A549 (cell line): ENCODE data around the gene REEP3. TPM values are rescaled to one million over a fixed set of nuclear protein-coding genes. Genes with fewer than 3 reads are reported as not detected.

Experiments used
- ATAC-seq, 2 experiments: fragments of 200-7000 bp in 1 of 2; fragments of >200 bp in 1 of 2; cut with Nextera tagmentation in 1 of 2; cut with Tn5 transposase in 1 of 2; 3 replicates each; pipeline versions ENCODE4 v1.8.0 to v1.9.1; 2018 to 2020; ENCODE audit warnings: mild to moderate bottlenecking in 1 of 2, moderate library complexity in 1 of 2
- CTCF ChIA-PET: fragments of 300-600 bp; sonication (Branson Sonifier 250); formaldehyde crosslinking; extraction: SDS; loops from one replicate; lab custom pipeline; 2021; ENCODE audit warnings: antibody characterized with exemption, inconsistent platforms; lab: Yijun Ruan, JAX
- POLR2A ChIA-PET: fragments of 350-600 bp; formaldehyde crosslinking; extraction: SDS; loops from one replicate; lab custom pipeline; 2021; ENCODE audit warnings: antibody characterized with exemption, inconsistent platforms; lab: Yijun Ruan, JAX
- DNase-seq, 2 experiments: peaks; one replicate each; pipeline versions ENCODE4 v3.0.0 to v3.0.0-alpha.2; 2011 to 2016; ENCODE audit warnings: low read depth in 1 of 2, low spot score in 1 of 2
- FAIRE-seq: peaks from 2 replicates; lab custom pipeline; 2011; peaks lifted over from hg19 to GRCh38; lab: Jason Lieb, UNC
- H3K27ac ChIP-seq, 2 experiments: fragments of >200 bp; sonication (Bioruptor Twin); formaldehyde crosslinking; 3 replicates each; pipeline ENCODE4 v1.5.1; 2016 to 2017
- H3K4me1 ChIP-seq: fragments of >200 bp; sonication (Bioruptor Twin); formaldehyde crosslinking; 3 replicates; pipeline ENCODE4 v1.6.1; 2016
- H3K4me2 ChIP-seq: fragments of >200 bp; sonication (Bioruptor Twin); formaldehyde crosslinking; 3 replicates; pipeline ENCODE4 v1.6.1; 2016
- H3K4me3 ChIP-seq: fragments of >200 bp; sonication (Bioruptor Twin); formaldehyde crosslinking; 3 replicates; pipeline ENCODE4 v1.5.1; 2016
- H3K9me3 ChIP-seq: fragments of >200 bp; sonication (Bioruptor Twin); formaldehyde crosslinking; 3 replicates; pipeline ENCODE4 v1.6.1; 2016
- ATOH8 ChIP-seq: fragments of 250-450 bp; sonication (Bioruptor Pico); IDR thresholded peaks from 2 replicates; pipeline ENCODE4 v1.5.0; 2020; ENCODE audit warnings: low read depth, mild to moderate bottlenecking, moderate library complexity
- BCL3 ChIP-seq: fragments of >200 bp; sonication (Bioruptor Twin); formaldehyde crosslinking; IDR thresholded peaks from 3 replicates; pipeline ENCODE4 v1.6.1; 2016
- CBX2 ChIP-seq: fragments of 200-600 bp; sonication (generic); IDR thresholded peaks from 2 replicates; pipeline ENCODE4 v1.6.1; 2016; ENCODE audit warnings: low read depth, mild to moderate bottlenecking, borderline replicate concordance
- CEBPB ChIP-seq, 2 experiments: fragments of >200 bp in 1 of 2; sonication (Bioruptor Twin) in 1 of 2; formaldehyde crosslinking in 1 of 2; IDR thresholded peaks; 2 replicates each; pipeline ENCODE4 v1.6.1; 2012 to 2016
- ESRRA ChIP-seq: fragments of 150-350 bp; IDR thresholded peaks from 2 replicates; pipeline ENCODE4 v1.6.1; 2014; ENCODE audit warnings: mild to moderate bottlenecking, low read length, borderline replicate concordance
- FOSB ChIP-seq: fragments of 250-450 bp; sonication (Bioruptor Pico); IDR thresholded peaks from 2 replicates; pipeline ENCODE4 v1.5.0; 2020; ENCODE audit warnings: mild to moderate bottlenecking, moderate library complexity
- FOXS1 ChIP-seq: fragments of 250-450 bp; sonication (Bioruptor Pico); IDR thresholded peaks from 2 replicates; pipeline ENCODE4 v1.5.0; 2020; ENCODE audit warnings: mild to moderate bottlenecking, moderate library complexity
- GATA3 ChIP-seq: IDR thresholded peaks from 2 replicates; pipeline ENCODE4 v1.6.1; 2012; ENCODE audit warnings: borderline replicate concordance
- HEYL ChIP-seq: fragments of 250-450 bp; sonication (Bioruptor Pico); IDR thresholded peaks from 2 replicates; pipeline ENCODE4 v1.8.0; 2021; ENCODE audit warnings: mild to moderate bottlenecking, moderate library complexity
- HOXA7 ChIP-seq: fragments of 250-450 bp; sonication (Bioruptor Pico); IDR thresholded peaks from 2 replicates; pipeline ENCODE4 v1.5.0; 2020; ENCODE audit warnings: mild to moderate bottlenecking, moderate library complexity
- KDM1A ChIP-seq: fragments of 200-600 bp; sonication (generic); IDR thresholded peaks from 2 replicates; pipeline ENCODE4 v1.6.1; 2016; ENCODE audit warnings: low read depth, mild to moderate bottlenecking
- KDM5A ChIP-seq: fragments of 200-600 bp; sonication (generic); IDR thresholded peaks from 2 replicates; pipeline ENCODE4 v1.6.1; 2016; ENCODE audit warnings: antibody characterized with exemption, mild to moderate bottlenecking
- MAX ChIP-seq: IDR thresholded peaks from 2 replicates; pipeline ENCODE4 v1.6.1; 2012
- MAZ ChIP-seq: fragments of 150-350 bp; IDR thresholded peaks from 2 replicates; pipeline ENCODE4 v1.6.1; 2014; ENCODE audit warnings: antibody characterized with exemption, low read depth, low read length, borderline replicate concordance
- NFE2L2 ChIP-seq: fragments of 150-350 bp; conservative IDR thresholded peaks from 2 replicates; pipeline ENCODE4 v1.6.1; 2014; ENCODE audit warnings: low read length
- PBX3 ChIP-seq: IDR thresholded peaks from 2 replicates; pipeline ENCODE4 v1.6.1; 2012
- POLR2A ChIP-seq: IDR thresholded peaks from 2 replicates; pipeline ENCODE4 v1.6.1; 2012; ENCODE audit warnings: mild to moderate bottlenecking, low read length
- RAD21 ChIP-seq, 2 experiments: fragments of >200 bp in 1 of 2; sonication (Bioruptor Twin) in 1 of 2; formaldehyde crosslinking in 1 of 2; IDR thresholded peaks in 1 of 2; conservative IDR thresholded peaks in 1 of 2; 2 replicates in 1 of 2; 3 replicates in 1 of 2; pipeline ENCODE4 v1.6.1; 2012 to 2018; ENCODE audit warnings: inconsistent platforms in 1 of 2
- RCOR1 ChIP-seq: fragments of 150-350 bp; IDR thresholded peaks from 2 replicates; pipeline ENCODE4 v1.6.1; 2014; ENCODE audit warnings: antibody characterized with exemption, low read length, low read depth
- RFX5 ChIP-seq: fragments of 450-650 bp; IDR thresholded peaks from 2 replicates; pipeline ENCODE4 v1.7.1; 2014; ENCODE audit warnings: antibody characterized with exemption, mild to moderate bottlenecking, moderate library complexity
- RNF2 ChIP-seq: fragments of 200-600 bp; sonication (generic); IDR thresholded peaks from 2 replicates; pipeline ENCODE4 v1.6.1; 2016; ENCODE audit warnings: low read depth, mild to moderate bottlenecking, antibody characterized with exemption, moderate library complexity, borderline replicate concordance
- SMC3 ChIP-seq: fragments of >200 bp; sonication (Bioruptor Twin); formaldehyde crosslinking; IDR thresholded peaks from 3 replicates; pipeline ENCODE4 v1.6.1; 2018; ENCODE audit warnings: inconsistent platforms
- SREBF2 ChIP-seq: fragments of 450-650 bp; IDR thresholded peaks from 2 replicates; pipeline ENCODE4 v1.6.1; 2014; ENCODE audit warnings: mild to moderate bottlenecking, moderate library complexity
- TP53 ChIP-seq: fragments of 250-450 bp; sonication (Bioruptor Pico); IDR thresholded peaks from 2 replicates; pipeline ENCODE4 v1.5.0; 2021; ENCODE audit warnings: mild to moderate bottlenecking, moderate library complexity
- USF2 ChIP-seq: fragments of 450-650 bp; IDR thresholded peaks from 2 replicates; pipeline ENCODE4 v1.6.1; 2014; ENCODE audit warnings: antibody characterized with exemption
- ZSCAN20 ChIP-seq: fragments of 250-450 bp; sonication (Bioruptor Pico); IDR thresholded peaks from 2 replicates; pipeline ENCODE4 v1.8.0; 2022; ENCODE audit warnings: mild to moderate bottlenecking, moderate library complexity
- WGBS: methylation state at CpG from one replicate; pipeline ENCODE4 v1.1.6; 2017; ENCODE audit errors: missing lambda C conversion rate; 5-methylcytosine and 5-hydroxymethylcytosine counted together
- polyA plus RNA-seq, 4 experiments: library from polyadenylated mRNA; depleted of rRNA in 3 of 4; stranded (reverse); fragments of >200 nt; fragmentation: RNase III in 1 of 4; extraction: RNeasy Plus Mini Kit Qiagen cat#74134 plus additional on column Dnase treatment in 1 of 4; gene quantifications; 2 replicates in 3 of 4; 3 replicates in 1 of 4; pipeline ENCODE4 v1.2.3, GENCODE V29; 2011 to 2017
- TF ChIP-seq, protein P1 (sequence below): fragments of 150-350 bp; IDR thresholded peaks from 2 replicates; pipeline ENCODE4 v1.6.1; 2014; ENCODE audit warnings: low read depth, mild to moderate bottlenecking, low read length

Gene REEP3
- polyA plus RNA-seq, 2 of the 4 experiments (the other 2 are of a cell fraction), result 19.6 to 35.8 TPM

DNA sequence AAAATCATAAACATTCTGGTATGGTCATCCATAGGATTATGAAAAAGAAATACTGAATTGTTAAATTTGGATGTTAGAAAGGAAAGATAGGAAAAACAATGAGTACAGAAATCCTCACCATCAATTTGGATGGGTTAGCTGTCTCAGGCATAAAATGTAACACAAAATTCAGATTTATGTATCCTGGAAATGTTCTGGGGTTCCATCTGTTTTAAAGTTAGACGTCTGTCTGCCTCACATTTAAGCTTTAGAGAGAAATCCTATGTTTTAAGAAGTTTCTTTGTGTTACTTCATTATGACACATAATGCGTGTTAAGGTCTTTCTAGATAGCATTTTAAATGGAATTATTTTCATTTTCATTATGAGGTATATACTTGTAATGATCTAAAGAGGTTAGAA, 103.5 kb downstream of the REEP3 start:
- TF ChIP-seq SMC3 (no peak), MAX (no peak), USF2 (no peak), SREBF2 (no peak), MAZ (no peak), TP53 (CRISPR knock-in tag) (no peak), RFX5 (no peak), RNF2 (no peak), HEYL (no peak), POLR2A (no peak), CBX2 (no peak), CEBPB (IDR thresholded peaks at IDR 0.05) (no peak), ESRRA (no peak), FOSB (CRISPR knock-in tag) (no peak), HOXA7 (CRISPR knock-in tag) (no peak), NFE2L2 (no peak), ATOH8 (no peak)
- TF ChIP-seq, protein P1, sequence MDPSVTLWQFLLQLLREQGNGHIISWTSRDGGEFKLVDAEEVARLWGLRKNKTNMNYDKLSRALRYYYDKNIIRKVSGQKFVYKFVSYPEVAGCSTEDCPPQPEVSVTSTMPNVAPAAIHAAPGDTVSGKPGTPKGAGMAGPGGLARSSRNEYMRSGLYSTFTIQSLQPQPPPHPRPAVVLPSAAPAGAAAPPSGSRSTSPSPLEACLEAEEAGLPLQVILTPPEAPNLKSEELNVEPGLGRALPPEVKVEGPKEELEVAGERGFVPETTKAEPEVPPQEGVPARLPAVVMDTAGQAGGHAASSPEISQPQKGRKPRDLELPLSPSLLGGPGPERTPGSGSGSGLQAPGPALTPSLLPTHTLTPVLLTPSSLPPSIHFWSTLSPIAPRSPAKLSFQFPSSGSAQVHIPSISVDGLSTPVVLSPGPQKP, result no peak
- ChIA-PET CTCF (interaction anchor here (1.2 kb wide), 1 partner anchor 95 kb away, joined by 3 read pairs; no protein-coding TSS in a partner anchor), POLR2A (no interaction called here)
- ATAC-seq (no peak), FAIRE-seq (no peak), DNase-seq (no peak)
- Histone ChIP-seq H3K27ac (no peak overlapping the region), H3K4me2 (no peak overlapping the region), H3K4me3 (no peak overlapping the region), H3K9me3 (no peaks in the 10 kb centered on the region), H3K4me1 (peaks cover 13% of the 10 kb centered on the region)
- 86% methylated on average over 2 of the region's 2 CpGs for WGBS

DNA sequence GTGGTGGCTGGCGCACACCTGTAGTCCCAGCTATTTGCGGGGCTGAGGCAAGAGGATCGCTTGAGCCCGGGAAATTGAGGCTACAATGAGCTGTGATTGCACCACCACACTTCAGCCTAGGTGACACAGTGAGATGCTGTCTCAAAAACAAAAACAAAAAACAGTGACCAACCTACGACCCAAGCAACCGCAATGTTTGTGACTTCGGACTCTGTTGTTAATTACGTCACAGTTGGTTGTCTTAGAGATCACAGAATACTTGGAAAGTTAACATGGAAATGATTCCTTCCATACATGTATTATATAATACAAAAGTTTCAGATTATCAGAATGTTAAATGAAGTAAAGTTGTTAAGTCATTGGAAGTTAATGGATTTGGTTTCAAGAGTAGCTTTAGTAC, 106.2 kb downstream of the REEP3 start:
- H3K4me3 ChIP-seq, result no peak overlapping the region
- peaks cover 24% of the 10 kb centered on the region for H3K4me1 ChIP-seq
- H3K27ac ChIP-seq, result no peak overlapping the region
- DNase-seq, result no peak
- no peak for TF ChIP-seq RCOR1
- TF ChIP-seq RAD21 (conservative IDR thresholded peaks at IDR 0.05 in 1 of 2, IDR thresholded peaks at IDR 0.05 in 1 of 2), result no peak
- no peak for TF ChIP-seq PBX3
- no peak for TF ChIP-seq KDM5A
- no peak for TF ChIP-seq CBX2
- TF ChIP-seq FOXS1 (CRISPR knock-in tag), result no peak
- TF ChIP-seq ZSCAN20 (CRISPR knock-in tag), result no peak
- TF ChIP-seq GATA3, result no peak
- TF ChIP-seq BCL3, result no peak
- TF ChIP-seq HOXA7 (CRISPR knock-in tag), result no peak
- TF ChIP-seq KDM1A, result no peak
- TF ChIP-seq, all 56 proteins: peak for 0
- ATAC-seq (no peak), FAIRE-seq (no peak)
- POLR2A ChIA-PET, result no interaction called here
- H3K9me3 ChIP-seq, result no peaks in the 10 kb centered on the region
- 91% methylated on average over 8 of the region's 8 CpGs for WGBS
- CTCF ChIA-PET, result interaction anchor here (1.9 to 9.3 kb wide), 6 partner anchors 10 to 459 kb away, joined by 7 to 153 read pairs (median 40); partner anchors contain the start of gene JMJD1C
- no peak overlapping the region for H3K4me2 ChIP-seq
